ENCODE measurements around the gene TMEM198.

The TMEM198 gene

GRCh38 chr2:219545943-219546352 is 2.1 kb downstream of the TMEM198 start:
- DNase-seq: no peak

DNA sequence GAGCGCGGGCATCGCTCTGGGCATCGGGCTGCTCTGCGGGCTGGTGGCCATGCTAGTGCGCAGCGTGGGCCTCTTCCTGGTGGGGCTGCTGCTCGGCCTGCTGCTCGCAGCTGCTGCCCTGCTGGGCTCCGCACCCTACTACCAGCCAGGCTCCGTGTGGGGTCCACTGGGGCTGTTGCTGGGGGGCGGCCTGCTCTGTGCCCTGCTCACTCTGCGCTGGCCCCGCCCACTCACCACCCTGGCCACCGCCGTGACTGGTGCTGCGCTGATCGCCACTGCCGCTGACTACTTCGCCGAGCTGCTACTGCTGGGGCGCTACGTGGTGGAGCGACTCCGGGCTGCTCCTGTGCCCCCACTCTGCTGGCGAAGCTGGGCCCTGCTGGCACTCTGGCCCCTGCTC is 3.8 kb downstream of the TMEM198 start:
- DNase-seq: no peak

- no peak for DNase-seq
Observed at GRCh38 chr2:219548990-219549389, 5.2 kb downstream of the TMEM198 start.

DNA sequence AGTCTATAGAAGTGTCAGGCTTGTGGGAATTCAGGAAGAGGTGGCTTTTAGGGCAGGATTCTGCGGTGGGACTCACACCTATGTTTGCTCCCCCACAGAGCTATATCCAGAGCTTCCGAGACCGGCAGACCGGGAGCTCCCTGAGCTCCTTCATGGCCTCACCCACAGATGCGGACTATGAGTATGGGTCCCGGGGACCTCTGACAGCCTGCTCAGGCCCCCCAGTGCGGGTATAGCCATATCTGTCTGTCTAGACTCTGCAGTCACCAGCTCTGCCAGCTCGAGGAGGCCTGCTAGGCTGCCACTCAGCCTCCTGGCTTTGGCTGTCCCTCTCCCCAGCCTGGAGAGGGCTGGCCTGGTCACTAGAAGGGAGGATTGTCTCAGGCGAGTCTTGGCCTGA is 5.8 kb downstream of the TMEM198 start:
- no peak for DNase-seq

DNA sequence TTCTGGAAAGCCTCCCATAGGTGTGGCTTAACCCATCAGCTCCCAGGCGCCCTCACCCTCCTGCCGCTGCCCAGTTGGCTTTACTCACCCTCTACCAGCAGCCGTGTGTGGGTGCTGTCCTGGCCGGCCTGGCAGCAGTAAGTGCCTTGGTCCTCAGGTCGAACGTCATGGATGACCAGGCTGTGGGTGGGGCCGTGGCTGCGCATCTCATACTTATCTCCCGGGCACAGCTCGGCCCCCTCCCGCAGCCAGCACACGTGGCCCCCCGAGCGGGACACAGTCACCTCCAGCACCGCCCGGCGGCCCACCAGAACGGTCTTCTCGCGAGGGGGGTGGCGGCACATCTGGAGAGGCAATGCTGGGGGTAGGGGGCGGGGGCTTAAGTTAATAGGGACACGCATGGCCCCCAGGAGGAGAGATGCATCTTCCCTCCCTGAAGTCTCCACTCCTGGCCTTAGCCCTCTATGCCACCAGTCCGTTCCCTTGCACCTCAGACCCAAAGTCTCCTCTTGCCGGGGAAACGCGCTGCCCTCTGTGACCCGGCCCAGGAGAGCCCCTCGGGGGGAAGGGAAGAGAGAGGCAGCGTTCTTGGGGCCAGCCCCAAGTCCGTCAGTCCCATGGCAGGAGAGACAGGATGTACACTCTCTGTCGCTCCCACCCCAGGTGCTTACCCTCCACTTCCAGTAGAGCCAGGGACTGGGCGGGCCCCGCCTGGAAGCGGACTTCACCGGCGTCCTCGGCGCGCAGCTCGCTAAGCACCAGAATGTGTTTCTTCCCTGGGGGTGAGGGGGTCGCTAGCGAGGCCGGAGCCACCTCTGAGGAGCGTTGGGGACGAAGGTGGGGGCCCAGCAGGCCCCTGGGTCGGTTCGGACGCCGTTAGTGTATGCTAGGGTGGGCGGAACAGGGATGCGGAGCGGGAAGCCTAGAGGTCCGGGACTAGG is 7.9 kb downstream of the TMEM198 start:
- peak; percentile 67 for DNase-seq

GRCh38 chr2:219552382-219553167 is 8.7 kb downstream of the TMEM198 start:
- DNase-seq: peak; percentile 67

DNA sequence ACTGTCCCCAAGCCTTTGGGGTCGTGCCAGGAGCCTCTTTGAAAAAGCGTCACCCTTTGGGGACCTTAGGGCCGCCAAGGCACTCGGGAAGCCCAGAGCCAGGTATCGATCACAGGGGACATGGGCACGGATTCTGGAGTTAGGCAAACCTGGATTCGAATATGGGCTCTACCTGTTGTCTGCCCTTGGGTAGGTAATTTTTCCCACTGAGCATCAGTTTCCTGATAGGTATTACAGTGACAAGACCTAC is 9.3 kb downstream of the TMEM198 start:
- no peak for DNase-seq

- no peak for DNase-seq
Observed at GRCh38 chr2:219553463-219553963, 9.7 kb downstream of the TMEM198 start.

DNA sequence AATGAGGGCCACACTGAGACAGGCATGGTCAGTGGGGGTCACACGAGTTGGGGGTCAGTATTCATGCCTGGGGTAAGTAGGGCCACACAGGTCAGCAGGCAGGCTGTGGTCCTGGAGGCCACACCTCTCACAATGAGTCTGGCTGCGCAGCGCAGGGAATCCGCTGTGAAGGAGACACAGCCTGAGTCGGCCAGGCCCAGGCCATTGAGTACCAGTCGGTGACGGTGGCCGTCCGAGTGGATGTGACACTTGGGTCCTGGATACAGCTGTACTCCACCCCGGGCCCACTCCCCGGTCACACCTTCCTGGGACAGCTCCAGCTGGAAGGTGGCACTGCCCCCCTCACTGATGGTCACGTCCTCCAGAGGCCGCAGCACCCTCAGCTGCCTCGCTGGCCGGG is 10.5 kb downstream of the TMEM198 start:
- no peak for DNase-seq

DNA sequence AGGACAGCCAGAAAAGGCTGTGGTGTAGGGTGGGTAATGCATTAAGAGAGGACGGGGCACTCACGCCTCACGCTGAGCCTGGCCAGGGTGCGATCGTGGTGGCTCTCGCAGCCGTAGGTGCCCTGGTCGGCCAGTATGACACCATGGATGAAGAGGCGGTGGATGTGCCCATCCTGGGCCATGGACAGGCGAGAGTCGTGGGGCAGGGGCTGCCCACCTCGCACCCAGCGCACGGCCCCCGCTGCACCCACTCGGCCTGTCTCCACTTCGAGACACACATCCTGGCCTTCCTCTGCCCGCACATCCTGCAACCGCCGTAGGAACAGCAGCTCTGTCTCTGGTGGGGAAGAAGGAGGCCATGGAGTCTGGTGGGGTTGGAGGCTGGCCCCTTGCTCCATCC is 12.1 kb downstream of the TMEM198 start:
- no peak for DNase-seq

DNA sequence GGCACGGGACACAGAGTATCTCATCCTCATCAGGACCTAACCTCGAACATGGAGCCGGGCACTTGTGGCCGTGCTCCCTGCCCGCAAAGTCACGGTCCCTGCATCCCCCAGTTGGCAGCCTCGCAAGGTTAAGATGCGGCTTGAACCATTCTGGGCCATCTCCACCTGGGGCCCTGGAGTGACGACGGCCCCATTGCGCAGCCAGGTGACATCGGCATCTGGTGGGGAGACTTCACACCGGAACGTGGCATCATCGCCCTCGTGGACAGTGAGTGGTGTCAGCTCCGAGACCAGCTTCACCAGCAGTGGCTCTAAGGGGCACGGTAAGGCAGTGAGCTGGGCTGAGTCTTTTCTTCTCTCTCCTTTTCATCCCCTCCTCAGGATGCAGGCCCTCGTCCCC is 12.6 kb downstream of the TMEM198 start:
- DNase-seq: no peak

DNA sequence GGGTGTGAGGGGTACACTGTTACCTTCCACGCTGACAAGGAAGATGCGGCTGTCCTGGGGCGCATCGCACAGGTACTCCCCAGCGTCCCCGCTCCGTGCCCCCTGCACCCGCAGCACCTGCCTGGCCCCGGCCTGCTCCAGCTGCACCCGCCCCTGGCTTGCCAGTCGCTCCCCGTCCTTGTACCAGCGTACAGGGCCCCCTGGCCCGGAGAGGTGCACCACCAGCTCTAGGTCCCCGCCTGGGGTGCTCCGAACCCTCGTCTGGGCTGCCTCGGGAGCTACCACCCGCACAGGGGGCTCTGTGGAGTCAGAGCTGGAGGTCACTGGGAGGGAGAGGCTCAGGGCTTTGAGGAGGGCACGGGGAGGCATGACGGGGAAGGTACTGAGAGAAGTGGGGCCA is 13.5 kb downstream of the TMEM198 start:
- DNase-seq: no peak

DNA sequence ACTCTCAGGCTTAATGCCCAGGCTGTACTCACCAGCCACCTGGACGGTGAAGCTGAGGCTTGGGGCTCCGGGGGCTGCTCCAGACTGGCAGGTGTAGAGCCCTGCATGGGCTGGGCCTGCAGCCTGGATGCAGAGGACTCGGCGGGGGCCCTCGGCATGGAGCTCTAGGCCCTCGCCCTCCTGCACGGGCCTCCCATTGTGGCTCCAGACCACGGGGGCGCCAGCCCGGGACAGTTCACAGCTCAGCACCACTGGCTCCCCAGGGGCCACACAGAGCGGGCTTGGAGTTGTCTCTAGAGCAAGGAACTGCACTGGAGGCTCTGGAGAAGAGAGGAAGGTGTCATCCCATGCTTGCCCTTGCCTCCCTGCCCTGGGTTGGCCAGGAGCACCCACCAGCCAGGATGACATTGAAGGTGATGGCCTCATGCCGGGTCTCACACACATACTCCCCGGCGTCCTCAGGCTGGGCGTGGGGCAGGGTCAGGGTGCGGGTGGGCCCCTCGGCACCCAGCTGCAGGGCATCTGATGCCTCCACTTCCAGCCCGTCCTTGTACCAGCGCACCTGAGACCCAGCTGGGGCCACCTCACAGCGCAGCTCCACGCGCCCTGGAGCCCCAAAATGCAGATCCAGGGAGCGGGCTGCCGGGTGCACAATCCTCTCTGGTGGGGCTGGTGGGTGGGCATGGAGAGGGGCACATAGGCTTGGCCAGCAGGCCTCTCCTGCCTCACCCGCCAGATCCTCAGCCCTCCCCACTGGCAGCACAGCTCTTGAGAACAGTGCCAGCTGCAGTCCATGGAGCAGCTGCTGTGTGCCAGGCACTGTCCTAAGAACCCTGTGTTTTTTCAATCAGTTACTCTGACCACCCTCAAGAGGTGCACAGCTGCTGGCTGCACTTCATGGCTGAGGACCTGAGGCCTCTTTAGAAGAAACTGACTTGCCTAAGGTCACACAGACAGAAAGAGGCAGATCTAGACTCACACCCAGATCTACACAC is 14.3 kb downstream of the TMEM198 start:
- DNase-seq: no peak

GRCh38 chr2:219559156-219559915 is 15.5 kb downstream of the TMEM198 start:
- DNase-seq: no peak

DNA sequence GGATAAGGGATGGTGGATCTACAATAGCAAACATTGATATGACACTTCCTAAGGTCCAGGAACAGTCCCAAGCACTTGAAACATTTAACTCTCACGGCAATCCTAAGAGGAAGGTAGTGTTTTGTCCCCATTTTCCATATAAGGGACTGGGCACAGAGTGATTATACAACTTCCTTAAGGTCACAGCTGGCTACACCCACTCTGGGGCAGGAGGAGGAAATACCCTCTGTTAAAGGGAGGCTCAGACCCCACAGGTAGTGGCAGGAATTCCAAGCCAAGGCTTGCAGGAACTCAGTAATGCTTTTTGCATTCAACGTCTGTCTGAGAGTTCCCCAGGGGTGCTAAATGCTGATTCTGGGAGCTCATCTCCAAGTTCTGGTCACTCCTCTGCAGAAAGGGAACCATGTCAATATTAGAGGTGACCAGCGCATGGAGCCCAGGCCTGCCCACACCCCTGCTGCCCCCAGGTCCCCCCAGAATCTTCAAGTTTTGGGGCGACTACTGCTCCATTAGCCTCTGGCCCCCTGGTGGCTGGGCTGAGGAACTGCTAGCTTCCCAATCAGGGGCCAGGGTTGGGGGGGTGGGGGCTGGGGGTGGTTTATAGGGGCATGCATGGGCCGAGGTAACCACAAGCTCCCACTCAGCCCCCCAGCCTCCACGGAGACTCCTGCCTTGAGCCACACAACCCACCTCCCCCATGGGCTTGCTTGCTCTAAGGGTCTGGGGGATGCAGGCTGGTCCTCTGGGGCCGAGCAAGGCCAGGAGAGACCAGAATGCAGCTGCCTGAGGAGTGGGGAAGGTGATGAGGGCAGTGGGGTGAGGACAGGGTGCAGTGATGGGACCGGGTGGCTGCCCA is 16.4 kb downstream of the TMEM198 start:
- DNase-seq: no peak

DNA sequence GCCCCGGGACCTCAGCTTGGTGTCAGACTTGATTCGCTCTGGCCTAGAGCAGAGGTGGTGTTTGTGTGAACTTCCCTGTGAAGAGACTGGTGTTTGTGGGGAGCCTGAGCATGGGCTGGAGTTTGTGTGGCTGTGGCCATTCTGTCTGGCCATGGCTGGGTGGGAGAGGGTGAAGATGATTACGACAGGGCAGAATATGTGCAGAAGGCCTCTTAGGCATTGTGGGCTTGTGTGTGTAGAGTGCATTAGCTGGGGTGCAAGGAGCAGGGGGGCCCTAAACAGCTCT is 17.0 kb downstream of the TMEM198 start:
- DNase-seq: no peak

- DNase-seq: no peak
Observed at GRCh38 chr2:219561179-219562048, 17.6 kb downstream of the TMEM198 start.

DNA sequence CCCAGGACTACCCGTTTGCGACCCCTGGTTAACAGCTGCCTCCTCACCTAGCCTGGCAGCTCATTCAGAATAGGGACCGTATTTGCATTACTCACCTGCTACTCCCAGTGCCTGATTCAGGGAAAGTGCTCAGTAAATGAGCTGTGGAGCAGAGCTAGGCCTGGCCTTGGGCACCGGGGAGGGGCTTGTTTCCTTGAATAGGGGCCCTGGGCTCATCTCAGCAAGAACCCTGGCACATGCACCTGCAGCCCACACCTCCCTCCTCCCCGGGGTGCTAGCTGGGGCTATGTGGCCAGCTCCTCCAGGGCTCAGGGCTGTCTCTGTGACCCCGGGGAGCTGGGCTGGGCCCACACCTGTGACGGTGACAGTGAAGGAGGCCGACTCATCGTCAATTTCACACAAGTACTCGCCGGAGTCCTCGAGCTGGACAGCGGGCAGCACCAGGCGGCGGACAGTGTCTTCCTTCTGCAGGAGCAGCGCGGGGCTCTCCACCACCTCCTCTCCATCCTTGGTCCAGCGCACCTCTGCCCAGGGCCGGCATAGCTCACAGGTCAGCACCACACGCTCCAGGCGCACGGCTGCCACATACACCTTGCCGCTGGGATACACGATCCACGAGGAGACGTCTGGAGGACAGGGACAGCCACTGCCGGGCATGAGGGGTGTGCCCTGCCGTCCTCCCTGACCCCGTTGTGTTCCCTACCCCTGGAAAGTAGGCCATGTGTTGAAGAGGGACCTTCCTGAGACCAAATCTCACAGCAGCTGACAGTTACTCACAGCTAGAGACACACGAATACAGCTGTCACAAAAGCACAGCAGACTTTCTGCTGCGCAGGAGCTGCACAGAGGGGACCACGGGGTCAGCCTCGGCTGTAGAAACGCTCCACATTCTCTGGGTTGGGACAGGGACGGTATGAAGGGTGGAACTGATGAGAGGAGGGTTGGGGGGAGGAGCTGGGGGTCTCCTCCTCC is 18.5 kb downstream of the TMEM198 start:
- no peak for DNase-seq
